ENCODE measurements around the gene TCF25. TPM values are rescaled to one million over a fixed set of nuclear protein-coding genes. Genes with fewer than 3 reads are reported as not detected.
"Not testable (repeated sequence)": the region's sequence is repeated elsewhere in the genome, so short reads cannot be mapped to it uniquely, and the experiment has no call there.

The TCF25 gene
- polyA plus RNA-seq, 4 donors, result 123 to 176 (median 148) TPM

DNA sequence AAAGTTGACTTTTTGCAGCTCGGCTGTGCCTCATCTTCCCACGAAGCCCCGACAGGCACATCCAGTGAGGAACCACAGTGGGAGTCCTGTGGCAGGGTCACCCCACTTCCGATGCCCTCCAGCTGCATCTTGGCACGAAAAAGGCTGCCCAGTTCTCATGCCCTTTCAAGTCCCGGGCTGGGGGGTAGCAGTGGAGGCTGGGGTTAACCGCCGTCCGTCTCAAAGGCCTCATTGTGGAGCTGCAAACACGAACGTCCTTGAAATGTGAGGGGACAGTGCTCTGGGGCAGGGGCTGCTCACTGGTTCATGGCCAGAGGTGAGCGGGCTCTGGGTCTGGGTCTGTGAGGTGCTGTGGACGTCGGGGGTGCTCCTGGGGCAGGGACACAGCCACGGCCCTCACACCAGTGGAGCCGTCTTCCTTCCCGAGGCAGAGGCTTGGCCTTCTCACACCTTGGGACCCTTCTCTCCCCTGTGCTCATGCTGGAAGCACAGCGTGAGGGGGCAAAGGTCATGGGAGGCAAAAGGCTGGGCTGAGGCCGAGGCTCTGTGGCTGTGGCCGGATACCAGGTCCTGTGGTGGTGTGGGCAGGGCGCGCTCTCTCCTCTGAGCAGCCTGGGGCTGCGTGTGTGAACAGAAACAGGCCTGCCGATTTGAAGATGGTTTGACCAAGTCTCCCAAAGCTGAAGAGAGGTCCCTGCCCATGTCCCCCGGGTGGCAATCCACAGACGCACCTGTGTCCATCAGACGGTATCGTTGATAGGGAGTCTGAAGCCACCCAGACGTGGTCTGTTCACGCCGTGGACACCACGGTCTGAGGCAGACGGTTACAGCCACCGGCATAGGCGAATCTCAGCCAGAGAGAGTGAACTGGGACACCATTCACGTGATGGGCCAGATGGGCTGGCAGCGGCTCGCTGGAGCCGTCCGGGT lies 42.2 kb downstream of the TCF25 start:
- DNase-seq (ENCODE audit: low read depth in 4 of 4, low spot score in 2 of 4), result no peak

GRCh38 chr16:89917773-89918452 lies 44.5 kb downstream of the TCF25 start:
- no peak for DNase-seq (ENCODE audit: low read depth in 4 of 4, low spot score in 2 of 4)

DNA sequence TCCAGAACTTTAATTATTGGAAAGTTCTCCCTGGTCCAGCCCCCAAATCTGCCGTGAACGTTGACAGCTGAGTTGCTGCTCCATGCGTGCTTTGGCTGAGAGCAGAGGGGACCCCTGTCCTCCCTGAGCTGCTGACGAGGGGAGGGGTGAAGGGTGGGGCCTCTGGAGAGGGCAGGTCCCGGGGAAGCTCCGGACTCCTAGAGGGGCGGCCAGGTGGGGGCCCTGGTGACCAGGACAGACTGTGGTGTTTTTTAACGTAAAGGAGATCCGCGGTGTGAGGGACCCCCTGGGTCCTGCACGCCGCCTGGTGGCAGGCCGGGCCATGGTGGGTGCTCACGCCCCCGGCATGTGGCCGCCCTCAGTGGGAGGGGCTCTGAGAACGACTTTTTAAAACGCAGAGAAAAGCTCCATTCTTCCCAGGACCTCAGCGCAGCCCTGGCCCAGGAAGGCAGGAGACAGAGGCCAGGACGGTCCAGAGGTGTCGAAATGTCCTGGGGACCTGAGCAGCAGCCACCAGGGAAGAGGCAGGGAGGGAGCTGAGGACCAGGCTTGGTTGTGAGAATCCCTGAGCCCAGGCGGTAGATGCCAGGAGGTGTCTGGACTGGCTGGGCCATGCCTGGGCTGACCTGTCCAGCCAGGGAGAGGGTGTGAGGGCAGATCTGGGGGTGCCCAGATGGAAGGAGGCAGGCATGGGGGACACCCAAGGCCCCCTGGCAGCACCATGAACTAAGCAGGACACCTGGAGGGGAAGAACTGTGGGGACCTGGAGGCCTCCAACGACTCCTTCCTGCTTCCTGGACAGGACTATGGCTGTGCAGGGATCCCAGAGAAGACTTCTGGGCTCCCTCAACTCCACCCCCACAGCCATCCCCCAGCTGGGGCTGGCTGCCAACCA lies 45.3 kb downstream of the TCF25 start, which contains the start of gene MC1R:
MC1R (plus strand) TSS at position 410 of the 895 bp plus-strand sequence; CDS start at position 807, 397 bp downstream.
- no peak for DNase-seq (ENCODE audit: low read depth in 4 of 4, low spot score in 2 of 4)

GRCh38 chr16:89919535-89920406 lies 46.4 kb downstream of the TCF25 start:
- DNase-seq (ENCODE audit: low read depth in 4 of 4, low spot score in 2 of 4), result no peak

DNA sequence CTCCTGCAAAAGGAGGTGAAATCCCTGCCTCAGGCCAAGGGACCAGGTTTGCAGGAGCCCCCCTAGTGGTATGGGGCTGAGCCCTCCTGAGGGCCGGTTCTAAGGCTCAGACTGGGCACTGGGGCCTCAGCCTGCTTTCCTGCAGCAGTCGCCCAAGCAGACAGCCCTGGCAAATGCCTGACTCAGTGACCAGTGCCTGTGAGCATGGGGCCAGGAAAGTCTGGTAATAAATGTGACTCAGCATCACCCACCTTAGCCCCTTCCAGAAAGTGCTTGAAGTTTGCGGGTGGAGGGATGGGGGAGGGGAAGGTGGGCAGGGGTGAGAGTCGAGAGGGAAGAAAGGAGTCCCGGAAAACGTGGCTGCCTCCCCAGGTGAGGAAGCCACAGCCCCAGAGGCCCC lies 47.3 kb downstream of the TCF25 start:
- no peak for DNase-seq (ENCODE audit: low read depth in 4 of 4, low spot score in 2 of 4)

GRCh38 chr16:89921131-89921701 lies 47.8 kb downstream of the TCF25 start:
- no peak for DNase-seq (ENCODE audit: low read depth in 4 of 4, low spot score in 2 of 4)

DNA sequence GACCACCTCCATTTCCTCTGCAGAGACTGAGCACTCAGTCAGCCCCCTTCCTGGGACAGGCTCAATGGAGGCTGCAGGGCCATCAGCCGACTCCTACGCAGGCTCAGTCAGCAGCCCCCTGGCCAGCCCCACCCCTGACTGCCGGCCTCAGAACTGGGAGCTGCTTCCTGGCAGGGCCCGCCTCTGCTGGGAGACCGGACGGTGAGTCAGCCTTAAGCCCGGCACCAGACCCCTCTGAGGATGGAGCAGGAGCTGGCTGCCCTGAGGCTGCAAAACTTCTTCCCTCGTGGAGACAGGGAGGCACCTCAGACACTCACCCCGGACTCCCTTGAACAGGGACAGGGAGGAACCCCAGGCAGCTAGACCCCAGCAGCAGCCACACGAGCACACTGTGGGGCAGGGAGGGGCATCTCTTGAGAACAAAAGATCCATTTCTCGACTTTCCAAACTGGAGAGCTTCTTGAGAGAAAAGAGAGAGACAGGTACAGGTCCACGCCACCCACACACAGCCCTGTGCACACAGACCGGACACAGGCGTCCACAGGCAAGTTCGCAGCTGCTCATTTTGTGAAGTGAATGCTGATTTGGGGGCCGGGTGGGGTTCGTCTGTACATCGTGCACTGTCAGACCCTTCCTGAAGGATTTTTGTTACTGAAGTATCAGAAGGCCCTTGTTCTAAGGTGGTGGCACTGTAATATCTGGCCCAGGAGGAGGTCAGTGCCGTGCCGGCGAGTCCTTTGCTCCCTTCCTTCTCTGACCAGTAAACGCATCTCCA lies 48.5 kb downstream of the TCF25 start:
- no peak for DNase-seq (ENCODE audit: low read depth in 4 of 4, low spot score in 2 of 4)

- DNase-seq (ENCODE audit: low read depth in 4 of 4, low spot score in 2 of 4), result no peak
Measured at GRCh38 chr16:89922477-89922883, 49.1 kb downstream of the TCF25 start.

DNA sequence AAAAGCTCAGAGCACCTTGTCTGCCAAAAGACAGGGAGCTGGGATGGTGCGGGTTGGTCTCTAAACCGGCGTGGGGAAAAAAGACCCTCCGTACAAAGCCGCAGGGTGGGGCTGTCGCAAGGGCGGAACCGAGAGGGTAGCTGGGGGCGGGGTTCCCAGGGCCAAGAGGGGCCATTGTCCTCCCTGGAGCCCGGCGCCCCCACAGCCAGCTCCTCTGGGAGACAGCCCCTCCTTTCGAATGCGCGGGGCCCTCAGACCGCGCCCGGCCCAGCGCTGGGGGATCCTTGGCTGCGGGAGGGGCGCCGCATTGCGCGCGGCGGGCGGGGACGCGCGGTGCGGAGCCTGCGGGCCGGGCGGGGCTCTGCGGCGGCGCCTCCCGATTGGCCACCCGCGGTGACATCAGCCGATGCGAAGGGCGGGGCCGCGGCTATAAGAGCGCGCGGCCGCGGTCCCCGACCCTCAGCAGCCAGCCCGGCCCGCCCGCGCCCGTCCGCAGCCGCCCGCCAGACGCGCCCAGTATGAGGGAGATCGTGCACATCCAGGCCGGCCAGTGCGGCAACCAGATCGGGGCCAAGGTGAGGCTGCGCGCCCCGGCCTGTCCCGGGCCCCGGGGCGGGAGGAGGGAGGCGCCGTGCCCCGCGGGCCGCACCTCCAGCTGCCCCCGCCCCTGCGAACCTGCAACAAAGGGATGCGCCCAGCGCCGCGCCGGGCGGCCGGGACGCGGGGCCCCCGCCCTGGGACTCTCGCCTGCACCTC lies 49.7 kb downstream of the TCF25 start, which contains the start of gene TUBB3:
TUBB3 (plus strand) TSS at position 459 of the 756 bp plus-strand sequence; CDS start at position 519, 60 bp downstream.
- DNase-seq (ENCODE audit: low read depth in 4 of 4, low spot score in 2 of 4), result no peak

GRCh38 chr16:89923640-89924296 lies 50.4 kb downstream of the TCF25 start:
- DNase-seq (ENCODE audit: low read depth in 4 of 4, low spot score in 2 of 4), result no peak

DNA sequence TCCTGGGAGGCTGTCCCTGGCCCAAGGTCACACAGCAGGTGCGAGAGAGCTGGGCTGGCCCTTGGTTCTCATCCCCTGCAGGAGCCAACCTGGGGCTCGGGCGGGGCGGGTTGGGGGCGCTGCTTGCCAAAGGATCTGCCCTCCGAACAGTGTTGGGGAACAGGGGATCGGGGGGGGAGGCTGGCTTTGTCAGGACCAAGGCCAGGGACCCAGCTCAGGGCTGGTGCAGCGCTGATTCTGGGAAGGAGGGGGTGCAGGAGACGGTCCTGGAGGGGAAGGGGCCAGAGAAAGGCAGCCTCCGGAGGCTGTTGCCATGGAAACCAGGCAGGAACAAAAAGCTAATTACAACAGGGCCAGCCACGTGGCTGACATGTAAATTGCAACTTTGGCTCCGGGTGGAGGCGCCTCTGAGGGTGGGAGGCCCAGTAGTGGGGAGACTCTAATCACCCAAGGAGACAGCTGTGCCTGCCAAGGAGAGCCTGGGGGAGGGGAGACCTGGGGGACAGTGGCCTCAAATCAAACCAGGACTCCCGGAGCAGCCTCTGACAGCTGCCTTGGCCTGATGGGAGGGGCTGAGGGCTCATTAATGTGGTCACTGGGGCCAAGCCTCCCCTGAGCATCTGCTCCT lies 51.0 kb downstream of the TCF25 start:
- DNase-seq (ENCODE audit: low read depth in 4 of 4, low spot score in 2 of 4), result no peak

GRCh38 chr16:89924925-89925307 lies 51.5 kb downstream of the TCF25 start:
- no peak for DNase-seq (ENCODE audit: low read depth in 4 of 4, low spot score in 2 of 4)

DNA sequence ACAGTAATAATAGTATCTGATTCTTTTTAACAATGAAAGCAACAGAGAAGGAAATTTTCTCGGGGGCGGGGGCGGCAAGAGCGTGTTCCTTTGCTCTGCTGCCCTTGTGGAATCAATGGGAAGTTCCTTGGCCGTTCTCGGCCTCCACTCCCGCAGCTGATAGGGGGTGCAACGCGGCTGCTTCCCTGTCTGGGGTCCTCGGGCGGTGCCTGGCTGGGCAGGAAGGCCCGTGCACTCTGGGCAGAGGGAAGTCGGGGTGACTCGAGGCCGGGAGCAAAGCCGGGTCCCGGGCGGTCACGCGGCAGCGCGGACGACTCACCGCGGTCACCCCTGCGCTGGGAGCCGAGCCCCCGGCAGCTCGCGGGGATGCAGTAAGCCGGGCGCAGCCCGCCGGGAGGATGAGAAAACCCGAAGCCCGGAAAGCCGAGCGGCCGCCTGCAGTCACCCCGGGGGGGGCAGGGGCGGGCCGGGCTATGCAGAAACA lies 52.2 kb downstream of the TCF25 start:
- DNase-seq (ENCODE audit: low read depth in 4 of 4, low spot score in 2 of 4), result no peak

GRCh38 chr16:89931305-89931896 lies 58.0 kb downstream of the TCF25 start:
- no peak for DNase-seq (ENCODE audit: low read depth in 4 of 4, low spot score in 2 of 4)

- no peak for DNase-seq (ENCODE audit: low read depth in 4 of 4, low spot score in 2 of 4)
Measured at GRCh38 chr16:89931964-89932363, 58.6 kb downstream of the TCF25 start.

GRCh38 chr16:89934019-89934418 lies 60.6 kb downstream of the TCF25 start:
- not testable (repeated sequence) for DNase-seq (ENCODE audit: low read depth in 4 of 4, low spot score in 2 of 4)
